ENCODE data around the gene ZNF132. TPM values are rescaled to one million over a fixed set of nuclear protein-coding genes. Genes with fewer than 3 reads are reported as not detected.
"Not testable (repeated sequence)": the region's sequence is repeated elsewhere in the genome, so short reads cannot be mapped to it uniquely, and the experiment has no call there.

The ZNF132 gene
- total and polyA plus RNA-seq, 4 donors, result 0.38 to 5.4 (median 2.9) TPM

GRCh38 chr19:58453743-58454142, 13.8 kb upstream of the ZNF132 start:
- WGBS, 2 donors, result 93 to 95% methylated on average over 6 of the region's 6 CpGs
- intact Hi-C loops (cut with DNase I), result no loop called here
- H3K4me3 ChIP-seq (ENCODE audit: low read length in 2 of 2), result no peak overlapping the region
- H3K27ac ChIP-seq (ENCODE audit: low read depth in 1 of 2, low read length in 2 of 2), result no peak overlapping the region
- no peaks in the 10 kb centered on the region for H3K4me1 ChIP-seq (ENCODE audit: control insufficient read depth in 1 of 2, insufficient read depth in 2 of 2, low read length in 2 of 2)
- no peaks in the 10 kb centered on the region for H3K27me3 ChIP-seq (ENCODE audit: control insufficient read depth in 1 of 2, insufficient read depth in 2 of 2, low read length in 1 of 2)
- H3K36me3 ChIP-seq (ENCODE audit: control insufficient read depth in 1 of 2, insufficient read depth in 2 of 2, low read length in 1 of 2), result peaks cover 0 to 3% of the 10 kb centered on the region in 2 donors
- ATAC-seq (ENCODE audit: low FRiP score) (no peak), DNase-seq (peak in 1 of 2 donors; percentile 57)
- H3K9me3 ChIP-seq (ENCODE audit: control insufficient read depth, low read length), result no peaks in the 10 kb centered on the region

- ATAC-seq (ENCODE audit: low FRiP score), result peak; percentile 98
These were observed 11.6 kb upstream of the ZNF132 start, which contains the start of gene ZNF324B for GRCh38 chr19:58451358-58452101. Gene ZNF324B, plus strand, starts transcription at chr19:58451622. Its CDS starts 2,080 bp downstream, at chr19:58453702.

GRCh38 chr19:58450856-58451357, 11.0 kb upstream of the ZNF132 start:
- no peak for DNase-seq
- Histone ChIP-seq H3K27ac (ENCODE audit: low read depth in 1 of 2, low read length in 2 of 2) (no peak overlapping the region), H3K27me3 (ENCODE audit: control insufficient read depth in 1 of 2, insufficient read depth in 2 of 2, low read length in 1 of 2) (no peaks in the 10 kb centered on the region), H3K36me3 (ENCODE audit: control insufficient read depth in 1 of 2, insufficient read depth in 2 of 2, low read length in 1 of 2) (no peaks in the 10 kb centered on the region), H3K9me3 (ENCODE audit: control insufficient read depth, low read length) (no peaks in the 10 kb centered on the region), H3K4me3 (ENCODE audit: low read length in 2 of 2) (peak overlapping the region; percentile 63), H3K4me1 (ENCODE audit: control insufficient read depth in 1 of 2, insufficient read depth in 2 of 2, low read length in 2 of 2) (no peaks in the 10 kb centered on the region)
- ATAC-seq (ENCODE audit: low FRiP score), result no peak
- intact Hi-C loops (cut with DNase I), result loop anchor here in 1 of 2 donors (1.0 kb wide), 1 partner anchor 11 kb away; the partner anchor contains the start of gene ZNF132
- whole genome bisulfite sequencing, 2 donors, result 3% methylated on average over 11 of the region's 11 CpGs

More at GRCh38 chr19:58451358-58452101, 11.6 kb upstream of the ZNF132 start, which contains the start of gene ZNF324B:
- H3K9me3 ChIP-seq (ENCODE audit: control insufficient read depth, low read length), result no peaks in the 10 kb centered on the region
- H3K36me3 ChIP-seq (ENCODE audit: control insufficient read depth in 1 of 2, insufficient read depth in 2 of 2, low read length in 1 of 2), result peaks cover 0 to 3% of the 10 kb centered on the region in 2 donors
- peak within 1 kb of the TSS in 1 of 2 donors; percentile 2 for H3K27ac ChIP-seq (ENCODE audit: low read depth in 1 of 2, low read length in 2 of 2)
- intact Hi-C loops (cut with DNase I), result loop anchor here in 1 of 2 donors (1.0 kb wide), 1 partner anchor 11 kb away; the partner anchor contains the start of gene ZNF132
- H3K27me3 ChIP-seq (ENCODE audit: control insufficient read depth in 1 of 2, insufficient read depth in 2 of 2, low read length in 1 of 2), result no peaks in the 10 kb centered on the region
- 0% methylated on average over 45 to 79 of the region's 79 CpGs for WGBS, 2 donors
- H3K4me3 ChIP-seq (ENCODE audit: low read length in 2 of 2), result peak within 1 kb of the TSS; percentile 63 to 66
- no peaks in the 10 kb centered on the region for H3K4me1 ChIP-seq (ENCODE audit: control insufficient read depth in 1 of 2, insufficient read depth in 2 of 2, low read length in 2 of 2)
- peak; percentile 98 to 99 for DNase-seq

- intact Hi-C loops (cut with DNase I); ATAC-seq (ENCODE audit: low FRiP score); H3K4me1 ChIP-seq (ENCODE audit: control insufficient read depth in 1 of 2, insufficient read depth in 2 of 2, low read length in 2 of 2); H3K36me3 ChIP-seq (ENCODE audit: control insufficient read depth in 1 of 2, insufficient read depth in 2 of 2, low read length in 1 of 2); H3K9me3 ChIP-seq (ENCODE audit: control insufficient read depth, low read length); H3K27me3 ChIP-seq (ENCODE audit: control insufficient read depth in 1 of 2, insufficient read depth in 2 of 2, low read length in 1 of 2); H3K27ac ChIP-seq (ENCODE audit: low read depth in 1 of 2, low read length in 2 of 2); H3K4me3 ChIP-seq (ENCODE audit: low read length in 2 of 2); DNase-seq: not testable (repeated sequence)
- WGBS, 2 donors, result 60 to 61% methylated on average over 5 of the region's 5 CpGs
These were observed 10.0 kb upstream of the ZNF132 start for GRCh38 chr19:58449980-58450379.

GRCh38 chr19:58448860-58449259, 8.9 kb upstream of the ZNF132 start:
- H3K36me3 ChIP-seq (ENCODE audit: control insufficient read depth in 1 of 2, insufficient read depth in 2 of 2, low read length in 1 of 2); ATAC-seq (ENCODE audit: low FRiP score); H3K4me3 ChIP-seq (ENCODE audit: low read length in 2 of 2); H3K9me3 ChIP-seq (ENCODE audit: control insufficient read depth, low read length); intact Hi-C loops (cut with DNase I); H3K4me1 ChIP-seq (ENCODE audit: control insufficient read depth in 1 of 2, insufficient read depth in 2 of 2, low read length in 2 of 2); H3K27me3 ChIP-seq (ENCODE audit: control insufficient read depth in 1 of 2, insufficient read depth in 2 of 2, low read length in 1 of 2); DNase-seq; H3K27ac ChIP-seq (ENCODE audit: low read depth in 1 of 2, low read length in 2 of 2): not testable (repeated sequence)
- 75 to 79% methylated on average over 3 of the region's 3 CpGs for WGBS, 2 donors

GRCh38 chr19:58442986-58443385, 3.0 kb upstream of the ZNF132 start:
- 84 to 86% methylated on average over 7 of the region's 7 CpGs for WGBS, 2 donors
- not testable (repeated sequence) for H3K36me3 ChIP-seq (ENCODE audit: control insufficient read depth in 1 of 2, insufficient read depth in 2 of 2, low read length in 1 of 2); H3K4me3 ChIP-seq (ENCODE audit: low read length in 2 of 2); DNase-seq; H3K9me3 ChIP-seq (ENCODE audit: control insufficient read depth, low read length); H3K4me1 ChIP-seq (ENCODE audit: control insufficient read depth in 1 of 2, insufficient read depth in 2 of 2, low read length in 2 of 2); ATAC-seq (ENCODE audit: low FRiP score); H3K27ac ChIP-seq (ENCODE audit: low read depth in 1 of 2, low read length in 2 of 2); H3K27me3 ChIP-seq (ENCODE audit: control insufficient read depth in 1 of 2, insufficient read depth in 2 of 2, low read length in 1 of 2)
- intact Hi-C loops (cut with DNase I), result loop anchor here in 1 of 2 donors (5.0 kb wide), 1 partner anchor 41 kb away; no protein-coding TSS in a partner anchor

- Histone ChIP-seq H3K4me1 (ENCODE audit: control insufficient read depth in 1 of 2, insufficient read depth in 2 of 2, low read length in 2 of 2) (no peaks in the 10 kb centered on the region), H3K27ac (ENCODE audit: low read depth in 1 of 2, low read length in 2 of 2) (no peak overlapping the region), H3K36me3 (ENCODE audit: control insufficient read depth in 1 of 2, insufficient read depth in 2 of 2, low read length in 1 of 2) (peaks cover 5 to 7% of the 10 kb centered on the region in 2 donors), H3K4me3 (ENCODE audit: low read length in 2 of 2) (peak overlapping the region; percentile 9 to 50), H3K9me3 (ENCODE audit: control insufficient read depth, low read length) (peaks cover 16% of the 10 kb centered on the region), H3K27me3 (ENCODE audit: control insufficient read depth in 1 of 2, insufficient read depth in 2 of 2, low read length in 1 of 2) (no peaks in the 10 kb centered on the region)
- intact Hi-C loops (cut with DNase I), result loop anchor here in 1 of 2 donors (1.0 to 5.0 kb wide), 2 partner anchors 11 to 38 kb away; partner anchors contain the start of gene ZNF324B
- DNase-seq, result no peak
- WGBS, 2 donors, result 10 to 12% methylated on average over 31 of the region's 31 CpGs
- peak; percentile 28 for ATAC-seq (ENCODE audit: low FRiP score)
These were observed 603 bp upstream of the ZNF132 start for GRCh38 chr19:58440556-58440955.

GRCh38 chr19:58434217-58434616, 5.7 kb downstream of the ZNF132 start:
- H3K9me3 ChIP-seq (ENCODE audit: control insufficient read depth, low read length), result peaks cover 64% of the 10 kb centered on the region
- H3K27ac ChIP-seq (ENCODE audit: low read depth in 1 of 2, low read length in 2 of 2), result no peak overlapping the region
- peaks cover 14 to 26% of the 10 kb centered on the region in 2 donors for H3K36me3 ChIP-seq (ENCODE audit: control insufficient read depth in 1 of 2, insufficient read depth in 2 of 2, low read length in 1 of 2)
- H3K4me3 ChIP-seq (ENCODE audit: low read length in 2 of 2), result no peak overlapping the region
- no peaks in the 10 kb centered on the region for H3K27me3 ChIP-seq (ENCODE audit: control insufficient read depth in 1 of 2, insufficient read depth in 2 of 2, low read length in 1 of 2)
- intact Hi-C loops (cut with DNase I), result no loop called here
- 95 to 98% methylated on average over 2 of the region's 2 CpGs for WGBS, 2 donors
- DNase-seq (no peak), ATAC-seq (ENCODE audit: low FRiP score) (no peak)
- no peaks in the 10 kb centered on the region for H3K4me1 ChIP-seq (ENCODE audit: control insufficient read depth in 1 of 2, insufficient read depth in 2 of 2, low read length in 2 of 2)
